Measurements from ENCODE around the gene ELL.
A peak's percentile ranks its signal among the peaks of the same experiment; 100 is the strongest.
"Not testable (repeated sequence)": the region's sequence is repeated elsewhere in the genome, so short reads cannot be mapped to it uniquely, and the experiment has no call there.

ELL gene

GRCh38 chr19:18417250-18418028, 104.4 kb downstream of the ELL start:
- Histone ChIP-seq H3K9ac (ENCODE audit: low read depth, low read length) (peak overlapping the region; percentile 84), H3K9me3 (replicated peaks; ENCODE audit: low read length) (no peaks in the 10 kb centered on the region), H3K4me2 (ENCODE audit: low read length) (peak overlapping the region; percentile 88), H3K4me1 (ENCODE audit: control insufficient read depth, insufficient read depth, low read length) (peaks cover 66% of the 10 kb centered on the region), H3K27me3 (ENCODE audit: control insufficient read depth, insufficient read depth, low read length) (no peaks in the 10 kb centered on the region), H3K36me3 (ENCODE audit: insufficient read depth, low read length) (no peaks in the 10 kb centered on the region), H3K4me3 (ENCODE audit: low read length) (peak overlapping the region; percentile 62)

GRCh38 chr19:18416778-18417249, 105.1 kb downstream of the ELL start:
- Histone ChIP-seq H3K4me3 (ENCODE audit: low read length) (peak overlapping the region; percentile 62), H3K36me3 (ENCODE audit: insufficient read depth, low read length) (no peaks in the 10 kb centered on the region), H3K4me2 (ENCODE audit: low read length) (peak overlapping the region; percentile 88), H3K4me1 (ENCODE audit: control insufficient read depth, insufficient read depth, low read length) (peaks cover 66% of the 10 kb centered on the region), H3K9ac (ENCODE audit: low read depth, low read length) (peak overlapping the region; percentile 84), H3K27me3 (ENCODE audit: control insufficient read depth, insufficient read depth, low read length) (no peaks in the 10 kb centered on the region), H3K9me3 (replicated peaks; ENCODE audit: low read length) (no peaks in the 10 kb centered on the region)

DNA sequence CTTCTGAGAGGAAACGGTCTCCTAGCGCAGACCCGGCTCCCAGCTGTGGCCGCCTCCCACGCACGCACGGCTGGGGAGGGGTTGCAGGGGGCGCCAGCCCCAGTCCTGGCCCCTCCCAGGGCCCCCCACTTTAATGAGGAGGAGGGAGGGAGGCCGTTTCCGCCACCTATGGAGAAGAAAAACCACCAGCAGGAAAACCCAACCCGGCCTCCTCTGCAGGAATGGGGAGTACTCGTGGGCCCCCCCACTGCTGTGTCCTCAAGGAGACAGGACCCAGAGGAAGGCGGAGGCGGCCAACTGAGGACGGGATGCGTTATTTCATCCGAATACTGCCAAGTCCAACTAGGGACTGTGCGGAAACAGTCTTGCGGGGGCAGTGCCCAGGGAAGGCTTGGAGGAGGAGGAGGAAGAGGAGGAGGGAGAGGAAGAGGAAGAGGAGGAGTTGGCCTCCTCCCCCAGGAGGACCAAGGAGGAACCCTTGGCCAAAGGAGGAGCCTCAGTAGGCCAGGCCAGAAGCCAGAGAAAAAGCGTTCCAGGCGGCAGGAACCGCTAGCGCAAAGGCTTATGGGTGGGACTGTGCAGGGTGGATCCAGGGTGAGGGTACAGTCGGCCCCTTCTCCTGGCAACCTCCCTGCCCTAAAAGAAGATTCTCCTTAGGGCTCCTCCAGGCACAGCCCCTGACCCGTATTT, 106.5 kb downstream of the ELL start:
- no peaks in the 10 kb centered on the region for H3K9me3 ChIP-seq (replicated peaks; ENCODE audit: low read length)
- peak overlapping the region; percentile 77 for H3K4me2 ChIP-seq (ENCODE audit: low read length)
- peak overlapping the region; percentile 60 for H3K9ac ChIP-seq (ENCODE audit: low read depth, low read length)
- peak overlapping the region; percentile 56 for H3K4me3 ChIP-seq (ENCODE audit: low read length)
- peaks cover 55% of the 10 kb centered on the region for H3K4me1 ChIP-seq (ENCODE audit: control insufficient read depth, insufficient read depth, low read length)
- H3K27me3 ChIP-seq (ENCODE audit: control insufficient read depth, insufficient read depth, low read length): no peaks in the 10 kb centered on the region
- H3K36me3 ChIP-seq (ENCODE audit: insufficient read depth, low read length): no peaks in the 10 kb centered on the region

GRCh38 chr19:18414504-18415177, 107.2 kb downstream of the ELL start:
- Histone ChIP-seq H3K4me3 (ENCODE audit: low read length) (peak overlapping the region; percentile 56), H3K4me2 (ENCODE audit: low read length) (peak overlapping the region; percentile 77), H3K9me3 (replicated peaks; ENCODE audit: low read length) (no peaks in the 10 kb centered on the region), H3K4me1 (ENCODE audit: control insufficient read depth, insufficient read depth, low read length) (peaks cover 52% of the 10 kb centered on the region), H3K27me3 (ENCODE audit: control insufficient read depth, insufficient read depth, low read length) (no peaks in the 10 kb centered on the region), H3K9ac (ENCODE audit: low read depth, low read length) (peak overlapping the region; percentile 60), H3K36me3 (ENCODE audit: insufficient read depth, low read length) (no peaks in the 10 kb centered on the region)

DNA sequence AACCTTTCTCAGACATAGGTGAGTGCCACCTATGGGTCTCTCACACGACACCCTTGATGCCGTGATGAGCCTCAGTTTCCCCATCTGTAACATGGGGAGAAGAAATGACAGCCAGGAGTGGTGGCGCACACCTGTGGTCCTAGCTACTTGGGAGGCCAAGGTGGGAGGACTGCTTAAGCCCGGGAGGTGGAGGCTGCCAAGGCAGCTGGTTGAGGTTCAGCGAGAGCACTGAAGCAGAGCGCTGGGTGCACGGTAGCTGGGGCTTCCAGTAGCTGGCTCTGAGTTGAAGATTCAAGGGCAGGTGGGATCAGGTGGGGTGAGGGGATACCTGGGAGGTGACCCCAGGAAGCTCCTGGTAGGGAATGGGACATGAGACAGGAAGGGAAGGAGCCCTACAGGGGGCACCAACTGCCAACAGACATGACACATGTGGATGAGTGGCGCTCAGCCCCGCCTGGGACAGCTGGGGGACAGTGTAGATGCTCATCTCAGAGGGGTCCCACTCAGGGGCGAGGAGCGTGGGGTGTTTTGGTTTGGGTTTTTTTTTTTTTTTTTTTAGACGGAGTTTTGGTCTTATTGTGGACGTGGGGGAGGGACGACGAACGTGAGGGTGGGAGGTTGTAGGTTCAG, 109.1 kb downstream of the ELL start:
- Histone ChIP-seq H3K9me3 (replicated peaks; ENCODE audit: low read length) (no peaks in the 10 kb centered on the region), H3K4me1 (ENCODE audit: control insufficient read depth, insufficient read depth, low read length) (peaks cover 39% of the 10 kb centered on the region), H3K4me3 (ENCODE audit: low read length) (no peak overlapping the region), H3K36me3 (ENCODE audit: insufficient read depth, low read length) (no peaks in the 10 kb centered on the region), H3K9ac (ENCODE audit: low read depth, low read length) (no peak overlapping the region), H3K4me2 (ENCODE audit: low read length) (no peak overlapping the region), H3K27me3 (ENCODE audit: control insufficient read depth, insufficient read depth, low read length) (no peaks in the 10 kb centered on the region)

DNA sequence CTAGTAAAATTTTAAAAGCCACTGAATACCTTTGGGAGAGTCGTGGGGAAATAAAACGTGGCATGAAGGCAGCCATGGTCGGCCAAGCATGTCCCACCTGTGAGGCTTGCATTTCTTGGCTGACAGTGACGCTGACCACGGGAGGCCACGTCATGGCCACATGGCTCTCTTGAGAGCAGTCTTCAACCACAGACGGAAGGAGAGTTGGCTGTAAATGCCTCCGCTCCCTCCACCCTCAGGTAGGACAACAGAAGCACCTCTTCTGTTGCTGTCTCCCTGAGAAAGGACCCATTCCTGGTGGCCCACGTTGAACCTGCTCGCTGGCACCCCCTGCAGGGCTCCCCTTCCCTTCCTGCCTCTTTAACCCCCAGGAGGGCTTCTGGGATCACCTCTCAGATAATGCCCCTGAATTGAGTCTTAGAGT, 113.8 kb downstream of the ELL start:
- Histone ChIP-seq H3K4me1 (ENCODE audit: control insufficient read depth, insufficient read depth, low read length) (peaks cover 3% of the 10 kb centered on the region), H3K4me3 (ENCODE audit: low read length) (no peak overlapping the region), H3K36me3 (ENCODE audit: insufficient read depth, low read length) (no peaks in the 10 kb centered on the region), H3K9ac (ENCODE audit: low read depth, low read length) (no peak overlapping the region), H3K27me3 (ENCODE audit: control insufficient read depth, insufficient read depth, low read length) (no peaks in the 10 kb centered on the region), H3K9me3 (replicated peaks; ENCODE audit: low read length) (no peaks in the 10 kb centered on the region), H3K4me2 (ENCODE audit: low read length) (no peak overlapping the region)

DNA sequence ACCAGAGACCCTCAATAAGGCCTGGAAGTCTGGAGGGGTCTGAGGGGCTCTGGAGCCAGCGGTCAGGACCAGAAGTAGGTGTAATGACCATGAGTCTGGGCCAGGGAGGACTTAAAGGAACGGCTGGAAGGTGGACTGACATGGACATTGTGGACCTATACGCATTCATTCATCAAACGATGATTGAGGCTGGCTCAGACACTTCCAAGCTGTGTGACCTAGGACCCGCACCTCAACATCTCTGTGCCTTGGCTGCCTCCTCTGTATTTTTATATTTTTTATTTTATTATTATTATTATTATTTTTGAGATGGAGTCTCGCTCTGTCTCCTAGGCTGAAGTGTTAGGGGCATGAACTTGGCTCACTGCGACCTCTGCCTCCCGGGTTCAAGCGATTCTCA, 115.1 kb downstream of the ELL start:
- peaks cover 3% of the 10 kb centered on the region for H3K4me1 ChIP-seq (ENCODE audit: control insufficient read depth, insufficient read depth, low read length)
- H3K9ac ChIP-seq (ENCODE audit: low read depth, low read length): no peak overlapping the region
- no peaks in the 10 kb centered on the region for H3K36me3 ChIP-seq (ENCODE audit: insufficient read depth, low read length)
- no peak overlapping the region for H3K4me2 ChIP-seq (ENCODE audit: low read length)
- H3K4me3 ChIP-seq (ENCODE audit: low read length): no peak overlapping the region
- H3K27me3 ChIP-seq (ENCODE audit: control insufficient read depth, insufficient read depth, low read length): no peaks in the 10 kb centered on the region
- no peaks in the 10 kb centered on the region for H3K9me3 ChIP-seq (replicated peaks; ENCODE audit: low read length)

GRCh38 chr19:18405754-18406153, 116.1 kb downstream of the ELL start:
- H3K4me2 ChIP-seq (ENCODE audit: low read length); H3K36me3 ChIP-seq (ENCODE audit: insufficient read depth, low read length); H3K4me1 ChIP-seq (ENCODE audit: control insufficient read depth, insufficient read depth, low read length); H3K9ac ChIP-seq (ENCODE audit: low read depth, low read length); H3K4me3 ChIP-seq (ENCODE audit: low read length); H3K27me3 ChIP-seq (ENCODE audit: control insufficient read depth, insufficient read depth, low read length); H3K9me3 ChIP-seq (replicated peaks; ENCODE audit: low read length): not testable (repeated sequence)

DNA sequence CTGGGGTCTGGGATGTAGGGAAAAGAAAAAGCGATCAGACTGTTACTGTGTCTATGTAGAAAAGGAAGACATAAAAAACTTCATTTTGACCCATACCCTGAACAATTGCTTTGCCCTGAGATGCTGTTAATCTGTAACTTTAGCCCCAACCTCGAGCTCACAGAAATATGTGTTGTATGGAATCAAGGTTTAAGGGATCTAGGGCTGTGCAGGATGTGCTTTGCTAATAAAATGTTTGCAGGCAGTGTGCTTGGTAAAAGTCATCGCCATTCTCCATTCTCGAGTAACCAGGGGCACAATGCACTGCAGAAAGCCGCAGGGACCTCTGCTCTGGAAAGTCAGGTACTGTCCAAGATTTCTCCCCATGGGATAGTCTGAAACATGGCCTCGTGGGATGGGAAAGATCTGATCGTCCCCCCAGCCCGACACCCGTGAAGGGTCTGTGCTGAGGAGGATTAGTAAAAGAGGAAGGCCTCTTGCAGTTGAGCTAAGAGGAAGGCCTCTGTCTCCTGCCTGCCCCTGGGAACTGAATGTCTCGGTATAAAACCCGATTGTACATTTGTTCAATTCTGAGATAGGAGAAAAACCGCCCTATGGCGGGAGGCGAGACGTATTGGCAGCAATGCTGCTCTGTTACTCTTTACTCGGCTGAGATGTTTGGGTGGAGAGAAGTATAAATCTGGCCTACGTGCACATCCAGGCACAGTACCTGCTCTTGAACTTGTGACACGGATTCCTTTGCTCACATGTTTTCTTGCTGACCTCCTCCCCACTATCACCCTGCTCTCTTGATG, 119.2 kb downstream of the ELL start:
- not testable (repeated sequence) for H3K4me3 ChIP-seq (ENCODE audit: low read length); H3K9ac ChIP-seq (ENCODE audit: low read depth, low read length); H3K36me3 ChIP-seq (ENCODE audit: insufficient read depth, low read length); H3K4me1 ChIP-seq (ENCODE audit: control insufficient read depth, insufficient read depth, low read length); H3K27me3 ChIP-seq (ENCODE audit: control insufficient read depth, insufficient read depth, low read length); H3K4me2 ChIP-seq (ENCODE audit: low read length); H3K9me3 ChIP-seq (replicated peaks; ENCODE audit: low read length)

GRCh38 chr19:18401580-18402112, 120.2 kb downstream of the ELL start:
- peaks cover 6% of the 10 kb centered on the region for H3K27me3 ChIP-seq (ENCODE audit: control insufficient read depth, insufficient read depth, low read length)
- H3K4me1 ChIP-seq (ENCODE audit: control insufficient read depth, insufficient read depth, low read length): peaks cover 8% of the 10 kb centered on the region
- H3K9me3 ChIP-seq (replicated peaks; ENCODE audit: low read length): no peaks in the 10 kb centered on the region
- no peaks in the 10 kb centered on the region for H3K36me3 ChIP-seq (ENCODE audit: insufficient read depth, low read length)
- no peak overlapping the region for H3K9ac ChIP-seq (ENCODE audit: low read depth, low read length)
- H3K4me3 ChIP-seq (ENCODE audit: low read length): no peak overlapping the region
- H3K4me2 ChIP-seq (ENCODE audit: low read length): no peak overlapping the region
